NCI-H2029 treated with DMSO at 0.1 percent for 48 hours (cell line): ENCODE results near the gene TRABD2B.

ENCODE experiments used
- DNase-seq: peaks from one replicate; lab custom pipeline; 2025; lab: John Stamatoyannopoulos, UW

The TRABD2B gene

GRCh38 chr1:47935856-47936255, 61.3 kb downstream of the TRABD2B start:
- DNase-seq, result no peak

GRCh38 chr1:47935163-47935562, 62.0 kb downstream of the TRABD2B start:
- DNase-seq, result no peak

- DNase-seq, result no peak
Observed at GRCh38 chr1:47934243-47934805, 62.9 kb downstream of the TRABD2B start.

GRCh38 chr1:47932743-47933142, 64.4 kb downstream of the TRABD2B start:
- no peak for DNase-seq

GRCh38 chr1:47931395-47931794, 65.8 kb downstream of the TRABD2B start:
- DNase-seq, result peak; percentile 80

- no peak for DNase-seq
Observed at GRCh38 chr1:47930210-47930840, 66.9 kb downstream of the TRABD2B start.

- DNase-seq, result no peak
Observed at GRCh38 chr1:47927165-47927564, 70.0 kb downstream of the TRABD2B start.

GRCh38 chr1:47926461-47926999, 70.7 kb downstream of the TRABD2B start:
- no peak for DNase-seq

- no peak for DNase-seq
Observed at GRCh38 chr1:47924270-47925048, 72.7 kb downstream of the TRABD2B start.

- no peak for DNase-seq
Observed at GRCh38 chr1:47921935-47922415, 75.2 kb downstream of the TRABD2B start.

GRCh38 chr1:47919113-47919833, 77.9 kb downstream of the TRABD2B start:
- DNase-seq, result no peak

GRCh38 chr1:47918257-47918867, 78.8 kb downstream of the TRABD2B start:
- DNase-seq, result no peak

GRCh38 chr1:47917687-47918086, 79.5 kb downstream of the TRABD2B start:
- no peak for DNase-seq

- DNase-seq, result no peak
Observed at GRCh38 chr1:47915677-47916353, 81.4 kb downstream of the TRABD2B start.

GRCh38 chr1:47914952-47915676, 82.1 kb downstream of the TRABD2B start:
- DNase-seq, result no peak

- DNase-seq, result no peak
Observed at GRCh38 chr1:47914218-47914938, 82.8 kb downstream of the TRABD2B start.

- DNase-seq, result no peak
Observed at GRCh38 chr1:47913225-47913823, 83.9 kb downstream of the TRABD2B start.

GRCh38 chr1:47912756-47913155, 84.4 kb downstream of the TRABD2B start:
- DNase-seq, result no peak

GRCh38 chr1:47911892-47912291, 85.3 kb downstream of the TRABD2B start:
- no peak for DNase-seq
